HG03460 (cell line): ENCODE data around the gene EXOC6B.
"Not testable (repeated sequence)": the region's sequence is repeated elsewhere in the genome, so short reads cannot be mapped to it uniquely, and the experiment has no call there.

ENCODE experiments used
- ATAC-seq: cut with Tn5 transposase; IDR thresholded peaks from one replicate; pipeline ENCODE4 v1.9.1; 2021; ENCODE audit not compliant: unreplicated experiment

The EXOC6B gene

GRCh38 chr2:72475246-72475645, 350.6 kb downstream of the EXOC6B start:
- no peak for ATAC-seq

GRCh38 chr2:72457801-72458516, 367.9 kb downstream of the EXOC6B start:
- no peak for ATAC-seq

GRCh38 chr2:72454189-72454588, 371.6 kb downstream of the EXOC6B start:
- ATAC-seq, result no peak

- ATAC-seq, result no peak
These were observed 383.6 kb downstream of the EXOC6B start for GRCh38 chr2:72442270-72442669.

- no peak for ATAC-seq
These were observed 385.9 kb downstream of the EXOC6B start for GRCh38 chr2:72439892-72440291.

- ATAC-seq, result no peak
These were observed 387.5 kb downstream of the EXOC6B start for GRCh38 chr2:72438364-72438763.

- no peak for ATAC-seq
These were observed 394.1 kb downstream of the EXOC6B start for GRCh38 chr2:72431737-72432136.

- ATAC-seq, result no peak
These were observed 398.6 kb downstream of the EXOC6B start for GRCh38 chr2:72427022-72427861.

GRCh38 chr2:72425996-72426395, 399.8 kb downstream of the EXOC6B start:
- ATAC-seq, result no peak

GRCh38 chr2:72423756-72424155, 402.1 kb downstream of the EXOC6B start:
- no peak for ATAC-seq

GRCh38 chr2:72421771-72422379, 404.0 kb downstream of the EXOC6B start:
- ATAC-seq, result not testable (repeated sequence)

GRCh38 chr2:72415781-72416475, 409.9 kb downstream of the EXOC6B start:
- no peak for ATAC-seq

- no peak for ATAC-seq
These were observed 410.6 kb downstream of the EXOC6B start for GRCh38 chr2:72415241-72415661.

GRCh38 chr2:72414137-72414760, 411.6 kb downstream of the EXOC6B start:
- no peak for ATAC-seq

- ATAC-seq, result no peak
These were observed 412.1 kb downstream of the EXOC6B start for GRCh38 chr2:72413716-72414115.

GRCh38 chr2:72412214-72412613, 413.6 kb downstream of the EXOC6B start:
- ATAC-seq, result no peak

- no peak for ATAC-seq
These were observed 426.0 kb downstream of the EXOC6B start for GRCh38 chr2:72399879-72400278.

- no peak for ATAC-seq
These were observed 430.7 kb downstream of the EXOC6B start for GRCh38 chr2:72395096-72395495.

- ATAC-seq, result no peak
These were observed 431.2 kb downstream of the EXOC6B start for GRCh38 chr2:72394541-72395070.

- no peak for ATAC-seq
These were observed 436.4 kb downstream of the EXOC6B start for GRCh38 chr2:72389447-72389846.

GRCh38 chr2:72388263-72388662, 437.6 kb downstream of the EXOC6B start:
- no peak for ATAC-seq
